H1 (cell line): ENCODE results near the gene SSTR5. TPM values are rescaled to one million over a fixed set of nuclear protein-coding genes. Genes with fewer than 3 reads are reported as not detected.

Source experiments
- CTCF ChIA-PET: fragments of 300-600 bp; sonication (Branson Sonifier 250); formaldehyde crosslinking; loops from one replicate; lab custom pipeline; 2021; ENCODE audit not compliant: partially characterized antibody; lab: Charles Lee
- POLR2A ChIA-PET: fragments of 300-600 bp; sonication (Branson Sonifier 250); formaldehyde crosslinking; loops from one replicate; lab custom pipeline; 2021; ENCODE audit warnings: inconsistent platforms; ENCODE audit not compliant: partially characterized antibody; lab: Charles Lee
- DNase-seq, 2 experiments: peaks; one replicate each; pipeline versions ENCODE4 v3.0.0 to v3.0.0-alpha.2; 2010 to 2022; ENCODE audit warnings: low spot score in 2 of 2, low read depth in 1 of 2, mixed read lengths in 1 of 2
- FAIRE-seq: peaks from 2 replicates; lab custom pipeline; 2011; peaks lifted over from hg19 to GRCh38; lab: Jason Lieb, UNC
- H2AFZ ChIP-seq: 2 replicates; pipeline ENCODE4 v1.8.1; 2012; ENCODE audit warnings: low read length, inconsistent platforms
- H2AK5ac ChIP-seq: 2 replicates; pipeline ENCODE4 v1.6.1; 2013; ENCODE audit warnings: low read depth, low read length
- H2BK120ac ChIP-seq: replicated peaks from 2 replicates; pipeline ENCODE3; 2013; ENCODE audit warnings: low read depth, low read length, inconsistent platforms
- H2BK12ac ChIP-seq: 2 replicates; pipeline ENCODE4 v1.6.1; 2013; ENCODE audit warnings: low read depth, low read length
- H2BK15ac ChIP-seq: 2 replicates; pipeline ENCODE4 v1.6.1; 2013; ENCODE audit warnings: low read length
- H2BK20ac ChIP-seq: 2 replicates; pipeline ENCODE4 v1.6.1; 2013; ENCODE audit warnings: low read length
- H2BK5ac ChIP-seq: 2 replicates; pipeline ENCODE4 v1.6.1; 2013; ENCODE audit warnings: low read depth, low read length
- H3K14ac ChIP-seq: 2 replicates; pipeline ENCODE4 v1.6.1; 2013; ENCODE audit warnings: inconsistent platforms; ENCODE audit not compliant: insufficient read length
- H3K18ac ChIP-seq: 2 replicates; pipeline ENCODE4 v1.6.1; 2013; ENCODE audit warnings: low read length; ENCODE audit errors: extremely low read depth
- H3K23ac ChIP-seq: 2 replicates; pipeline ENCODE4 v1.6.1; 2013; ENCODE audit warnings: inconsistent platforms; ENCODE audit not compliant: insufficient read length
- H3K23me2 ChIP-seq: 2 replicates; pipeline ENCODE4 v1.6.1; 2013; ENCODE audit warnings: low read depth, low read length
- H3K27ac ChIP-seq: 2 replicates; pipeline ENCODE4 v1.6.1; 2011; ENCODE audit warnings: low read depth, low read length, inconsistent platforms
- H3K27me3 ChIP-seq, 4 experiments: replicated peaks in 1 of 4; 1 replicate in 1 of 4; 2 replicates in 3 of 4; pipeline versions ENCODE4 v1.6.1 to v1.8.1; 2011 to 2013; ENCODE audit warnings: low read length in 3 of 4, mild to moderate bottlenecking in 3 of 4, inconsistent platforms in 2 of 4, mixed read lengths in 2 of 4, moderate library complexity in 1 of 4; ENCODE audit not compliant: control insufficient read depth in 3 of 4, insufficient read depth in 3 of 4; ENCODE audit errors: extremely low read depth in 1 of 4
- H3K36me3 ChIP-seq, 4 experiments: 2 replicates each; pipeline versions ENCODE4 v1.6.1 to v1.8.1; 2011 to 2013; ENCODE audit warnings: mild to moderate bottlenecking in 4 of 4, low read length in 3 of 4, moderate library complexity in 2 of 4, control low read depth in 1 of 4, inconsistent platforms in 1 of 4; ENCODE audit not compliant: insufficient read depth in 4 of 4, control insufficient read depth in 2 of 4
- H3K4ac ChIP-seq: replicated peaks from 2 replicates; pipeline ENCODE3; 2013; ENCODE audit warnings: low read length, low read depth, mixed read lengths, inconsistent platforms; ENCODE audit not compliant: insufficient read length
- H3K4me1 ChIP-seq, 4 experiments: replicated peaks in 1 of 4; 1 replicate in 1 of 4; 2 replicates in 3 of 4; pipeline versions ENCODE4 v1.6.1 to v1.8.1; 2011 to 2013; ENCODE audit warnings: low read length in 3 of 4, inconsistent platforms in 2 of 4, mixed read lengths in 1 of 4; ENCODE audit not compliant: insufficient read depth in 4 of 4, control insufficient read depth in 3 of 4
- H3K4me2 ChIP-seq, 2 experiments: 2 replicates each; pipeline versions ENCODE4 v1.6.1 to v1.8.1; 2011 to 2013; ENCODE audit warnings: low read depth in 2 of 2, low read length in 2 of 2, control low read depth in 1 of 2, inconsistent platforms in 1 of 2, mild to moderate bottlenecking in 1 of 2; ENCODE audit not compliant: insufficient read depth in 1 of 2
- H3K4me3 ChIP-seq, 4 experiments: fragments of 200-600, 300-600 bp in 1 of 4; sonication (generic), shearing (Covaris generic), sonication (Bioruptor Twin) in 1 of 4; 2 replicates each; pipeline versions ENCODE4 v1.5.1 to v1.8.1; 2011 to 2016; ENCODE audit warnings: low read length in 4 of 4, low read depth in 3 of 4, control low read depth in 2 of 4, inconsistent platforms in 2 of 4, mild to moderate bottlenecking in 2 of 4, mixed read lengths in 1 of 4, moderate library complexity in 1 of 4; ENCODE audit not compliant: insufficient read depth in 2 of 4; ENCODE audit errors: extremely low read depth in 1 of 4
- H3K56ac ChIP-seq: replicated peaks from 2 replicates; pipeline ENCODE3; 2013; ENCODE audit warnings: low read depth, mild to moderate bottlenecking, mixed read lengths, low read length, inconsistent platforms; ENCODE audit not compliant: insufficient read length
- H3K79me1 ChIP-seq: 2 replicates; pipeline ENCODE4 v1.6.1; 2013; ENCODE audit warnings: low read depth, low read length, control low read depth
- H3K79me2 ChIP-seq, 2 experiments: 2 replicates each; pipeline versions ENCODE4 v1.6.1 to v1.8.1; 2012 to 2013; ENCODE audit warnings: low read length in 2 of 2, mild to moderate bottlenecking in 2 of 2, inconsistent platforms in 1 of 2; ENCODE audit not compliant: insufficient read depth in 2 of 2, control insufficient read depth in 1 of 2
- H3K9ac ChIP-seq, 4 experiments: replicated peaks in 1 of 4; 1 replicate in 1 of 4; 2 replicates in 3 of 4; pipeline versions ENCODE4 v1.6.1 to v1.8.1; 2011 to 2013; ENCODE audit warnings: low read depth in 3 of 4, low read length in 3 of 4, control low read depth in 2 of 4, mild to moderate bottlenecking in 2 of 4, moderate library complexity in 2 of 4, inconsistent platforms in 1 of 4; ENCODE audit errors: extremely low read depth in 1 of 4
- H3K9me3 ChIP-seq, 2 experiments: 2 replicates each; pipeline versions ENCODE4 v1.6.1 to v1.8.1; 2012 to 2013; ENCODE audit warnings: mild to moderate bottlenecking in 2 of 2, moderate library complexity in 2 of 2, control low read depth in 1 of 2, inconsistent platforms in 1 of 2, low read depth in 1 of 2, low read length in 1 of 2, mixed read lengths in 1 of 2; ENCODE audit not compliant: insufficient read depth in 2 of 2
- H4K20me1 ChIP-seq, 2 experiments: replicated peaks in 1 of 2; 2 replicates each; pipeline versions ENCODE3 to v1.8.1; 2011 to 2013; ENCODE audit warnings: inconsistent platforms in 2 of 2, low read length in 2 of 2, mild to moderate bottlenecking in 1 of 2; ENCODE audit not compliant: insufficient read depth in 2 of 2, control insufficient read depth in 1 of 2
- H4K5ac ChIP-seq: 2 replicates; pipeline ENCODE4 v1.6.1; 2013; ENCODE audit warnings: low read length, low read depth, mixed read lengths, inconsistent platforms; ENCODE audit not compliant: insufficient read length
- H4K8ac ChIP-seq: 2 replicates; pipeline ENCODE4 v1.8.0; 2013; ENCODE audit warnings: mild to moderate bottlenecking, moderate library complexity, low read length, inconsistent platforms; ENCODE audit not compliant: insufficient read depth; ENCODE audit errors: extremely low read depth
- H4K91ac ChIP-seq: replicated peaks from 2 replicates; pipeline ENCODE3; 2013; ENCODE audit warnings: low read length, mixed read lengths, inconsistent platforms; ENCODE audit not compliant: insufficient read length
- KDM1A ChIP-seq: fragments of 200-600, 300-600 bp; sonication (generic); IDR thresholded peaks from 2 replicates; pipeline ENCODE4 v1.7.1; 2016; ENCODE audit warnings: mild to moderate bottlenecking, low read length, borderline replicate concordance
- WGBS, 2 experiments: shearing (Covaris generic) in 1 of 2; methylation state at CpG; one replicate each; pipeline versions ENCODE4 v1.1.6 to v1.1.7; 2013 to 2015; ENCODE audit warnings: low lambda C conversion rate in 2 of 2, mixed read lengths in 2 of 2, inconsistent platforms in 1 of 2, low coverage in 1 of 2, missing lambda C conversion rate in 1 of 2; ENCODE audit not compliant: insufficient replicate concordance in 2 of 2, insufficient coverage in 1 of 2, insufficient read length in 1 of 2; ENCODE audit errors: extremely low coverage in 1 of 2, missing lambda C conversion rate in 1 of 2; 5-methylcytosine and 5-hydroxymethylcytosine counted together
- polyA plus RNA-seq, 7 experiments: library from polyadenylated mRNA; depleted of rRNA in 3 of 7; stranded (reverse) in 5 of 7; unstranded in 2 of 7; fragments of >200 nt in 5 of 7; fragments of 200-250 nt in 2 of 7; gene quantifications; 1 replicate in 5 of 7; 2 replicates in 1 of 7; 4 replicates in 1 of 7; pipeline versions ENCODE4 v1.2.1 to v1.2.3, GENCODE V29; 2011 to 2013; ENCODE audit warnings: missing spikeins in 2 of 7, mixed read lengths in 2 of 7
- total RNA-seq: library from RNA; stranded (reverse); fragmentation: NEBNext Ultra II Directional; extraction: Animal tissue kit (Norgen Biotek cat#: 25700); gene quantifications from 2 replicates; pipeline ENCODE4 v1.2.1, GENCODE V29; 2021

The SSTR5 gene
- total and polyA plus RNA-seq, 2 of the 8 experiments (the other 6 are each of a cell fraction or from before 2014, with no cell fraction given), result 0.56 to 0.60 TPM

DNA sequence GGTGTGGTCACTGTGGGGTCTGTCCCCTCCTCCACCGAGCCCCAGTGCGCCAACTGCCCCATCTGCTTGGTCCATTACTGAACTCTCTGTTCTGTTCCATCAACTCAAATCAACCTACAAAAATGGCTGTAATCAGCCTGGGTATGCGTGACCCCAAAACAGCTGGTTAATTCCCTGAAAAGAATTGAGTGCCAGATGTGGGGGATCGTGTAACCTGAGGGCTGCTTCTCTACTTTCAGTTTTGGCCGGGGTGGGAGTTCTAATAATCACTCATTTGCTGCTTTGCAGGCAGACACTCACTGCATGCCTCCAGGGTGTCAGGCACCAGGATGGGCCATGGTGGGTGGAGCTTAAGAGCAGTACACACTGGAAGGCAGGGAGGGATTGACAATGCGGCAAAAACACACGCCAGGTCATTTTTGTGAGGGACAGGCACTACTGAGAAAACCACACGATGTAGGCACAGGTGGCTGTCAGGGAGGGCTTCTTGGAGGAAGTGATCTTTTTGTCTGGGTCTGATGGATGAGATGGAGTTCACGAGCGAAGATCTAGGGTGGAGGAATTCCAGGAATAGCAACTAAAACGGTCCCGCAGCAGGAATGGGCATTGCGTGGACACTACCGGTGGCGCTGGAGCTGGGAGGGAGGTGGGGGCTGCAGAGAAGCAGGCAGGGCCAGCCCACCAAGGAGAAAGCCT, 30.4 kb upstream of the SSTR5 start:
- H3K27ac ChIP-seq, result no peak overlapping the region
- no peak overlapping the region for H2BK5ac ChIP-seq
- DNase-seq (no peak), FAIRE-seq (no peak)
- peaks cover 0 to 4% of the 10 kb centered on the region in 2 experiments; a peak in 2 of 4 replicates for H3K9me3 ChIP-seq
- no peak overlapping the region for H3K14ac ChIP-seq
- H3K23ac ChIP-seq, result no peak overlapping the region
- no peak overlapping the region for H4K8ac ChIP-seq
- no peaks in the 10 kb centered on the region for H3K23me2 ChIP-seq
- H2BK120ac ChIP-seq, result no peak overlapping the region
- H4K91ac ChIP-seq, result no peak overlapping the region
- no peak overlapping the region for H2AK5ac ChIP-seq
- no peak overlapping the region for H3K18ac ChIP-seq
- CTCF ChIA-PET, result interaction anchor here (1.2 to 2.1 kb wide), 2 partner anchors 14 to 23 kb away, joined by 3 to 9 read pairs; no protein-coding TSS in a partner anchor
- H3K27me3 ChIP-seq, result no peaks in the 10 kb centered on the region
- no peak overlapping the region for H3K4me3 ChIP-seq
- no peak overlapping the region for H2BK15ac ChIP-seq
- no peak overlapping the region for H3K4me2 ChIP-seq
- no peak overlapping the region for H2AFZ ChIP-seq
- H4K20me1 ChIP-seq, result no peaks in the 10 kb centered on the region
- WGBS, 2 experiments, result 92% methylated on average over 15 of the region's 15 CpGs; no CpG with 5 or more reads in 1 of the 2 experiments
- no peak for TF ChIP-seq KDM1A
- no peaks in the 10 kb centered on the region for H3K79me1 ChIP-seq
- no peaks in the 10 kb centered on the region for H3K36me3 ChIP-seq
- no peak overlapping the region for H2BK20ac ChIP-seq
- no peaks in the 10 kb centered on the region for H3K79me2 ChIP-seq
- H3K4ac ChIP-seq, result no peak overlapping the region
- H3K56ac ChIP-seq, result no peak overlapping the region
- H2BK12ac ChIP-seq, result no peak overlapping the region
- POLR2A ChIA-PET, result interaction anchor here (0.7 kb wide), 1 partner anchor 59 kb away, joined by 4 read pairs; no protein-coding TSS in a partner anchor
- H3K4me1 ChIP-seq, result peaks cover 0 to 5% (median 0%) of the 10 kb centered on the region in 4 experiments; a peak in 2 of 7 replicates
- H4K5ac ChIP-seq, result no peak overlapping the region
- H3K9ac ChIP-seq, result no peak overlapping the region
